GM12873 (cell line): ENCODE results near the gene KRT10.

Experiments used
- TF ChIP-seq, protein P1 (sequence below): IDR thresholded peaks from 2 replicates; pipeline ENCODE4 v1.5.1; 2012; ENCODE audit warnings: low read depth, mild to moderate bottlenecking, moderate library complexity, low read length, control low read depth; ENCODE audit not compliant: insufficient read depth; ENCODE audit errors: missing control alignments

KRT10 gene

DNA sequence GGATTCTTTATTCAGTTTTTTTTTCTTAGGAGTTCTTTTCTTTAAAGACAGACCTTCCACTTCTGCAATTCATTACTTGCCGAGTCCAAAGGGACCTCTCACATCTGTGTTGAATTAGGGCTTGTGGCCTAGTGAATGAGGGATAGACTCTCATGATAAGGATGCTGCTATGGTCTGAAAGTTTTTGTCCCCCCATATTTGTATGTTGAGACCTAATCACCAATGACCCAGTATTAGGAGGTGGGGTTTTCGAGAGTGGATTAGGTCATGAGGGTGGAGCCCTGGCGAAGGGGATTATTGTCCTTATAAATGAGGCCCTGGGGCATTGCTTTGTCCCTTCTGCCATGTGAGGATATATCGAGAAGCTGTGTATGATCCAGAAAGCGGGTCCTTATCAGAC lies 35.1 kb upstream of the KRT10 start:
- TF ChIP-seq, protein P1, sequence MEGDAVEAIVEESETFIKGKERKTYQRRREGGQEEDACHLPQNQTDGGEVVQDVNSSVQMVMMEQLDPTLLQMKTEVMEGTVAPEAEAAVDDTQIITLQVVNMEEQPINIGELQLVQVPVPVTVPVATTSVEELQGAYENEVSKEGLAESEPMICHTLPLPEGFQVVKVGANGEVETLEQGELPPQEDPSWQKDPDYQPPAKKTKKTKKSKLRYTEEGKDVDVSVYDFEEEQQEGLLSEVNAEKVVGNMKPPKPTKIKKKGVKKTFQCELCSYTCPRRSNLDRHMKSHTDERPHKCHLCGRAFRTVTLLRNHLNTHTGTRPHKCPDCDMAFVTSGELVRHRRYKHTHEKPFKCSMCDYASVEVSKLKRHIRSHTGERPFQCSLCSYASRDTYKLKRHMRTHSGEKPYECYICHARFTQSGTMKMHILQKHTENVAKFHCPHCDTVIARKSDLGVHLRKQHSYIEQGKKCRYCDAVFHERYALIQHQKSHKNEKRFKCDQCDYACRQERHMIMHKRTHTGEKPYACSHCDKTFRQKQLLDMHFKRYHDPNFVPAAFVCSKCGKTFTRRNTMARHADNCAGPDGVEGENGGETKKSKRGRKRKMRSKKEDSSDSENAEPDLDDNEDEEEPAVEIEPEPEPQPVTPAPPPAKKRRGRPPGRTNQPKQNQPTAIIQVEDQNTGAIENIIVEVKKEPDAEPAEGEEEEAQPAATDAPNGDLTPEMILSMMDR = no peak

DNA sequence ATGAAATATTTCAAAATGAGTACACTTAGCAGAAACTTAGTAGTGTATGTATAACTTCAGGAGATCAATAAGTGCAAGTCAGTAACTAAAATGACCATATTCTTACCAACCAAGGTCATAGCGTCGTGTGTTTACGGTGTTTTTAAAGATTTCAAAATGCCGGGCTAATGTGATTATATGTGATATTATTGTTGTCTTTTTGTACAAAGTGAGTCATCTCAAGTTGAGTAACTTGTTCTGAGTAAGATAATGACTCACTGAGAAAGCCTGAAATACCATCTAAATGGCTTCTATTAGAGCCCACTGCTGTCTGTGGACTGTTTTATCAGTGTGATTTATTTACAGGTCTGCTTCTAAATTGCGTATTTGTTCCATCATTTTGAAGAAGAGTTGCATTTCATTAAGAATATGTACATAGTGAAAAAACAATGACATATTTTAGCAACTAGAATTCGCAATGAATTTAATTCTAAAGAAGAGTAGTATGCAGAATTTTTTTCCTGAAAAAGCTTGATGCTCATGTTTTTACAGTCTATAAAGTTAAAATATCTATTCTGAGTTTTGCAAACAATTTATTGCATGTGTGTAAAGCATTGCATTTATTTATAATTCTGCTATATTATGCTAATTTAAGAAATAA lies 31.9 kb upstream of the KRT10 start:
- TF ChIP-seq, protein P1 = no peak

DNA sequence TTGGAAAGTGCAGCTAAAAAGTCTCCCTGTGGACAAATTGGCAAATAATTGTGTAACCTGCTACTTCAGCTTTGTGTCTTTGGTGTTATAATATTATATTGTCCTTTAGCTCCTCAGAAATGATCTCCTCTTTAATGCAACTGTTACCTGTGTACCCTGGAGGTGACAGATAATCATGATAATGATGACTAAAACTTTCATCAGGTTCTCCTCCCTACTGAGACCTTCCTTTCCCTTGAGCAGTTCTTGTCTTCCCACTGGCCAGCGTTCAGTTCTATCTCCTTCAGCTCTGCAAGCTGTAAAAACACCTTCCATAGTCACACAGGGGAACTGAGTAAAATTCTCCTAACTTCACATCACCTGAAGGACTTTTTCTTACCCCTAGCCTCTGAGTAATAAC lies 29.9 kb upstream of the KRT10 start:
- TF ChIP-seq, protein P1 = no peak

- TF ChIP-seq, protein P1 = no peak
Measured at GRCh38 chr17:40850293-40850972, 28.0 kb upstream of the KRT10 start.

GRCh38 chr17:40849723-40850122 lies 27.3 kb upstream of the KRT10 start:
- TF ChIP-seq, protein P1 = no peak

DNA sequence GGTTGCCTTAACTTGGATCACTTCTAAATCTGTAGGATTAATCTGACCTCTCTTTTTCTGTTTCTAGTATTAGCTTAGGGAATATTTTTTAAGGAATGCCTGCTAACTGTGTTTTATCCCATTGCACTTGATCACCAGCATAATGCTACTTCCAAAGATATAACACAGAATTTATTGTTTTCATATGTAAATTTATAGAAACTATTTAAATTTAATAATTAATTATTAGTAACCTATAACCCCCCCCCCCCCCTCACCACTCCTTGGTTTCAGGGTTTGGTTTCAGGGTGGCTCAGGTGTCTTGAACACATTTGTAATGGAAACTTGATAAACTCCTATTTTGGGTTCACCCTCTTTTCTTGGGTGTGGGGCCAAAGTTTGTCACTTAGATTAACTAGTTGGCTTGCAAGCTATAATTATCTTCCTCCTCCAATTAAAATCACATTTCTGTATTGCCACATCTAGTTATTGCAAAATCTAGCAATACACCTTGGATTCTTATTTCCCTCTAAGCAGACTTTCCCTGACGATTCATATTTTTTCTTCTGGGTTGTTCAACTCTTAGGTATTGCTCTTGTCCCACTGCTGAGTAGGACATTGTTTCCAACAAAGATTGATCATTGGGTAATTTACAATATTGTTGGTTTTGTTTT lies 26.3 kb upstream of the KRT10 start:
- TF ChIP-seq, protein P1 = no peak

GRCh38 chr17:40846515-40847144 lies 24.2 kb upstream of the KRT10 start:
- TF ChIP-seq, protein P1 = no peak
